ENCODE measurements around the gene AK4.

DNA sequence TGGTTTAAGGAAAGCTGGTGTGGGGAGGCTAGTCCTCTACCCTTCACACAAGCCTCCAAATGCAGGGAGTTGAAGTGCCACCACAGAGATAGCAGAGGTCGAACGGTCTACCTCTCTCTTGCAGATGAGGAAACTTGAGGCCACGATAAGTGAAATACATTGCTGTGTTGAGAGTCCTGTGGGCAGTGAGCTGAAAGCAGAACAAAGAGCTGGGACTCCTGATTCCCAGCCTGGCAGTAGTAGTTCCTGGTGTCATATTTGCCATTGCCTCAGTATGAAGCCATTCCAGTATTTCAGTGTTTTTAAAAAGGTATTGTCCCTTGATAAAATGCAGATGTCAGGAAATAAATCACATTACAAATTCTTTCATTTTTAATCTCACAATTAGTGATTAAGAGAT, 28.6 kb downstream of the AK4 start:
- TF ChIP-seq USF1 (CRISPR knock-in tag; IDR thresholded peaks at IDR 0.05), result no peak
- TF ChIP-seq CTCF (IDR thresholded peaks at IDR 0.05), result no peak
- TF ChIP-seq, protein P1, sequence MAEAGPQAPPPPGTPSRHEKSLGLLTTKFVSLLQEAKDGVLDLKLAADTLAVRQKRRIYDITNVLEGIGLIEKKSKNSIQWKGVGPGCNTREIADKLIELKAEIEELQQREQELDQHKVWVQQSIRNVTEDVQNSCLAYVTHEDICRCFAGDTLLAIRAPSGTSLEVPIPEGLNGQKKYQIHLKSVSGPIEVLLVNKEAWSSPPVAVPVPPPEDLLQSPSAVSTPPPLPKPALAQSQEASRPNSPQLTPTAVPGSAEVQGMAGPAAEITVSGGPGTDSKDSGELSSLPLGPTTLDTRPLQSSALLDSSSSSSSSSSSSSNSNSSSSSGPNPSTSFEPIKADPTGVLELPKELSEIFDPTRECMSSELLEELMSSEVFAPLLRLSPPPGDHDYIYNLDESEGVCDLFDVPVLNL (CRISPR knock-in tag; IDR thresholded peaks at IDR 0.05; ENCODE audit: borderline replicate concordance, low read depth), result no peak
- TF ChIP-seq, protein P2, sequence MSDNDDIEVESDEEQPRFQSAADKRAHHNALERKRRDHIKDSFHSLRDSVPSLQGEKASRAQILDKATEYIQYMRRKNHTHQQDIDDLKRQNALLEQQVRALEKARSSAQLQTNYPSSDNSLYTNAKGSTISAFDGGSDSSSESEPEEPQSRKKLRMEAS (CRISPR knock-in tag; IDR thresholded peaks at IDR 0.05), result no peak
- TF ChIP-seq, protein P3, sequence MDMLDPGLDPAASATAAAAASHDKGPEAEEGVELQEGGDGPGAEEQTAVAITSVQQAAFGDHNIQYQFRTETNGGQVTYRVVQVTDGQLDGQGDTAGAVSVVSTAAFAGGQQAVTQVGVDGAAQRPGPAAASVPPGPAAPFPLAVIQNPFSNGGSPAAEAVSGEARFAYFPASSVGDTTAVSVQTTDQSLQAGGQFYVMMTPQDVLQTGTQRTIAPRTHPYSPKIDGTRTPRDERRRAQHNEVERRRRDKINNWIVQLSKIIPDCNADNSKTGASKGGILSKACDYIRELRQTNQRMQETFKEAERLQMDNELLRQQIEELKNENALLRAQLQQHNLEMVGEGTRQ (CRISPR knock-in tag; IDR thresholded peaks at IDR 0.05), result no peak
- TF ChIP-seq NR2C2 (CRISPR knock-in tag; IDR thresholded peaks at IDR 0.05), result no peak
- no peak for TF ChIP-seq E2F1 (CRISPR knock-in tag; IDR thresholded peaks at IDR 0.05)
- no peak for TF ChIP-seq JUN (CRISPR knock-in tag; IDR thresholded peaks at IDR 0.05)
- no peak for TF ChIP-seq IRF2 (CRISPR knock-in tag; IDR thresholded peaks at IDR 0.05; ENCODE audit: borderline replicate concordance, low read depth)
